22Rv1 (cell line): Measurements from ENCODE around the gene VGLL4.

Experiments
- ZFX ChIP-seq: fragments of 450-650 bp; IDR thresholded peaks from 2 replicates; pipeline ENCODE4 v1.6.1; 2017; ENCODE audit warnings: antibody characterized with exemption, borderline replicate concordance
- TF ChIP-seq, protein P1 (sequence below): fragments of 450-650 bp; IDR thresholded peaks from 2 replicates; pipeline ENCODE4 v1.5.1; 2017; ENCODE audit warnings: mild to moderate bottlenecking

DNA sequence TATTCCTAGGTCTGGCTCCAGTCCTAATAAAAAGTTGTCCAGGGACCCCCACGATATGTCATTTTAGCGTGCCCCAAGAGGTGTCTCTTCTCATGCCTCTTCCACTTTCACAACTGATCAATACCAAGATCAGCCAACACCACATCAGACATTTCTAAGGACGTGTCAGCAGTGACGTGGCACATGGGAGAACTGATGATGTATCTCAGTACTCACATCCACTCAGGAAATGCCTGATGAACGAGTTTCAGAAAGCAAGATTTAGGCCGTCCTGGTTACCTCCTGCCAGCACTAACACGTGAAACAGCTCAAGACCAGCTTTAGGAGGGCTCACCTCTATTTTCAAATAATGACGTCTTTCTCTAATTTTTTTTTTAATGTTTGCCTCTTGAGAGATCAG, 19.6 kb downstream of the VGLL4 start:
- TF ChIP-seq, protein P1, sequence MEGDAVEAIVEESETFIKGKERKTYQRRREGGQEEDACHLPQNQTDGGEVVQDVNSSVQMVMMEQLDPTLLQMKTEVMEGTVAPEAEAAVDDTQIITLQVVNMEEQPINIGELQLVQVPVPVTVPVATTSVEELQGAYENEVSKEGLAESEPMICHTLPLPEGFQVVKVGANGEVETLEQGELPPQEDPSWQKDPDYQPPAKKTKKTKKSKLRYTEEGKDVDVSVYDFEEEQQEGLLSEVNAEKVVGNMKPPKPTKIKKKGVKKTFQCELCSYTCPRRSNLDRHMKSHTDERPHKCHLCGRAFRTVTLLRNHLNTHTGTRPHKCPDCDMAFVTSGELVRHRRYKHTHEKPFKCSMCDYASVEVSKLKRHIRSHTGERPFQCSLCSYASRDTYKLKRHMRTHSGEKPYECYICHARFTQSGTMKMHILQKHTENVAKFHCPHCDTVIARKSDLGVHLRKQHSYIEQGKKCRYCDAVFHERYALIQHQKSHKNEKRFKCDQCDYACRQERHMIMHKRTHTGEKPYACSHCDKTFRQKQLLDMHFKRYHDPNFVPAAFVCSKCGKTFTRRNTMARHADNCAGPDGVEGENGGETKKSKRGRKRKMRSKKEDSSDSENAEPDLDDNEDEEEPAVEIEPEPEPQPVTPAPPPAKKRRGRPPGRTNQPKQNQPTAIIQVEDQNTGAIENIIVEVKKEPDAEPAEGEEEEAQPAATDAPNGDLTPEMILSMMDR, result no peak
- TF ChIP-seq ZFX, result no peak
